GM23248 (cell line): ENCODE data around the gene TCHP. TPM values are rescaled to one million over a fixed set of nuclear protein-coding genes. Genes with fewer than 3 reads are reported as not detected.
"Not testable (repeated sequence)": the region's sequence is repeated elsewhere in the genome, so short reads cannot be mapped to it uniquely, and the experiment has no call there.

Source experiments
- DNase-seq: peaks from one replicate; pipeline ENCODE4 v3.0.0-alpha.2; 2015
- H2AFZ ChIP-seq: fragments of 200-600 bp; sonication (generic); 2 replicates; pipeline ENCODE4 v1.6.1; 2016; ENCODE audit warnings: antibody characterized with exemption
- H3F3A ChIP-seq: fragments of 200-600 bp; sonication (generic); 2 replicates; pipeline ENCODE4 v1.6.1; 2016; ENCODE audit warnings: mild to moderate bottlenecking, antibody characterized with exemption, mixed run types; ENCODE audit not compliant: insufficient read depth
- H3K27ac ChIP-seq: fragments of 200-600 bp; sonication (generic); 2 replicates; pipeline ENCODE4 v1.5.1; 2016; ENCODE audit warnings: mild to moderate bottlenecking
- H3K27me3 ChIP-seq: fragments of 200-600 bp; sonication (generic); replicated peaks from 2 replicates; pipeline ENCODE4 v1.6.1; 2016; ENCODE audit warnings: mild to moderate bottlenecking; ENCODE audit not compliant: insufficient read depth
- H3K36me3 ChIP-seq: fragments of 200-600 bp; sonication (generic); 2 replicates; pipeline ENCODE4 v1.6.1; 2016; ENCODE audit warnings: low read depth, mild to moderate bottlenecking
- H3K4me1 ChIP-seq: fragments of 200-600 bp; sonication (generic); 2 replicates; pipeline ENCODE4 v1.6.1; 2016; ENCODE audit warnings: mild to moderate bottlenecking; ENCODE audit not compliant: insufficient read depth
- H3K4me2 ChIP-seq: fragments of 200-600 bp; sonication (generic); one replicate; pipeline ENCODE4 v1.6.1; 2016; ENCODE audit warnings: mild to moderate bottlenecking; ENCODE audit not compliant: unreplicated experiment
- H3K4me3 ChIP-seq: fragments of 200-600 bp; sonication (generic); 2 replicates; pipeline ENCODE4 v1.5.1; 2016; ENCODE audit warnings: mild to moderate bottlenecking
- H3K79me2 ChIP-seq: fragments of 200-600 bp; sonication (generic); 2 replicates; pipeline ENCODE4 v1.6.1; 2016; ENCODE audit warnings: mild to moderate bottlenecking; ENCODE audit not compliant: insufficient read depth
- H3K9ac ChIP-seq: fragments of 200-600 bp; sonication (generic); 2 replicates; pipeline ENCODE4 v1.6.1; 2016; ENCODE audit warnings: mild to moderate bottlenecking
- H3K9me2 ChIP-seq: fragments of 200-600 bp; sonication (generic); 2 replicates; pipeline ENCODE4 v1.6.1; 2016; ENCODE audit warnings: mixed run types, mild to moderate bottlenecking, moderate library complexity; ENCODE audit not compliant: insufficient read depth
- H3K9me3 ChIP-seq: fragments of 200-600 bp; sonication (generic); one replicate; pipeline ENCODE4 v1.6.1; 2017; ENCODE audit warnings: low read depth
- H4K20me1 ChIP-seq: fragments of 200-600 bp; sonication (generic); 2 replicates; pipeline ENCODE4 v1.6.0; 2016; ENCODE audit not compliant: insufficient read depth
- EZH2 ChIP-seq: fragments of 200-600 bp; sonication (generic); IDR thresholded peaks from 2 replicates; pipeline ENCODE4 v1.6.1; 2018; ENCODE audit warnings: antibody characterized with exemption, mild to moderate bottlenecking; ENCODE audit not compliant: insufficient read depth, poor library complexity, severe bottlenecking
- EZH2phosphoT487 ChIP-seq: fragments of 200-600 bp; sonication (generic); IDR thresholded peaks from 2 replicates; pipeline ENCODE4 v1.6.1; 2018; ENCODE audit warnings: antibody characterized with exemption, moderate library complexity, mild to moderate bottlenecking, low read depth; ENCODE audit not compliant: insufficient read depth
- WGBS, 2 experiments: methylation state at CpG; one replicate each; pipeline ENCODE4 v1.1.6; 2015 to 2017; ENCODE audit warnings: low lambda C conversion rate in 2 of 2, low coverage in 1 of 2; ENCODE audit errors: missing lambda C conversion rate in 2 of 2; 5-methylcytosine and 5-hydroxymethylcytosine counted together
- in situ Hi-C: fragments of 300-500 bp; cut with MboI; formaldehyde crosslinking; loops from 2 replicates; pipeline ENCODE4 v1.15.0; 2020
- polyA plus RNA-seq: library from polyadenylated mRNA; unstranded; fragments of >200 nt; fragmentation: Nextera tagmentation; extraction: Ambion mirVana; gene quantifications from 2 replicates; pipeline ENCODE4 v1.2.1, GENCODE V29; 2016
- total RNA-seq: library from RNA; depleted of rRNA; stranded (reverse); fragments of >200 nt; shearing (Covaris generic); gene quantifications from 2 replicates; pipeline ENCODE4 v1.2.3, GENCODE V29; 2014

The TCHP gene
- total and polyA plus RNA-seq, 2 experiments from 2014 or later = 9.7 to 11.7 TPM

DNA sequence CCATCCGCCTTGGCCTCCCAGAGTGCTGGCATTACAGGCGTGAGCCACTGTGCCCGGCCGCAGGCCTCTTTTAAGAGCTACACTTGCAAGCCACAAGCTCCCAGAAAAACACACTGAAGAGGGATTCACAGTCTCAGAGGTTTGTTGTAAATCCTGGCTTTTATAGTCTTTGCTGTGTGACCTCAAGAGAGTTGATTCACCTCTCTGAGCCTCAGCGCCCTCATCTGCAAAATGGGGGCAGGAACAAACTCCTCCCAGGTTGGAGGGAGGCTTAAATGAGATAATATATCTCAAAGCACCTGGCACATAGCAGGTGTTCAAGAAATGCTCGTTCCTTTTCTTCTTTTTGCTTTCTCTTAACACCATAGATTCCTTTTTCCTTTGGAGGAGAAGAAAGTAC, 3.9 kb upstream of the TCHP start:
- H3K4me2 ChIP-seq = no peak overlapping the region
- no peaks in the 10 kb centered on the region for H3K9me3 ChIP-seq
- no peaks in the 10 kb centered on the region for H3F3A ChIP-seq
- H3K36me3 ChIP-seq = no peaks in the 10 kb centered on the region
- H3K27me3 ChIP-seq = no peaks in the 10 kb centered on the region
- no peaks in the 10 kb centered on the region for H4K20me1 ChIP-seq
- in situ Hi-C loops = no loop called here
- no peak overlapping the region for H3K9ac ChIP-seq
- no peaks in the 10 kb centered on the region for H3K9me2 ChIP-seq
- H3K79me2 ChIP-seq = peaks cover 21% of the 10 kb centered on the region
- no peak for TF ChIP-seq EZH2
- TF ChIP-seq EZH2phosphoT487 = no peak
- H3K4me3 ChIP-seq = no peak overlapping the region
- DNase-seq = no peak
- WGBS, 2 experiments = 79 to 86% methylated on average over 6 of the region's 6 CpGs
- H3K27ac ChIP-seq = no peak overlapping the region
- H3K4me1 ChIP-seq = peaks cover 1% of the 10 kb centered on the region
- H2AFZ ChIP-seq = no peak overlapping the region

GRCh38 chr12:109897029-109897428, 3.0 kb upstream of the TCHP start:
- Histone ChIP-seq H2AFZ (no peak overlapping the region), H3K9me3 (no peaks in the 10 kb centered on the region), H3K36me3 (no peaks in the 10 kb centered on the region), H3F3A (no peaks in the 10 kb centered on the region), H3K9me2 (no peaks in the 10 kb centered on the region), H3K9ac (no peak overlapping the region), H4K20me1 (no peaks in the 10 kb centered on the region), H3K4me1 (peaks cover 8% of the 10 kb centered on the region), H3K79me2 (peaks cover 29% of the 10 kb centered on the region), H3K27ac (no peak overlapping the region), H3K4me2 (no peak overlapping the region), H3K27me3 (no peaks in the 10 kb centered on the region), H3K4me3 (no peak overlapping the region)
- WGBS, 2 experiments = 89 to 95% methylated on average over 6 of the region's 6 CpGs
- in situ Hi-C loops = no loop called here
- no peak for DNase-seq
- TF ChIP-seq EZH2phosphoT487 = no peak
- TF ChIP-seq EZH2 = no peak

DNA sequence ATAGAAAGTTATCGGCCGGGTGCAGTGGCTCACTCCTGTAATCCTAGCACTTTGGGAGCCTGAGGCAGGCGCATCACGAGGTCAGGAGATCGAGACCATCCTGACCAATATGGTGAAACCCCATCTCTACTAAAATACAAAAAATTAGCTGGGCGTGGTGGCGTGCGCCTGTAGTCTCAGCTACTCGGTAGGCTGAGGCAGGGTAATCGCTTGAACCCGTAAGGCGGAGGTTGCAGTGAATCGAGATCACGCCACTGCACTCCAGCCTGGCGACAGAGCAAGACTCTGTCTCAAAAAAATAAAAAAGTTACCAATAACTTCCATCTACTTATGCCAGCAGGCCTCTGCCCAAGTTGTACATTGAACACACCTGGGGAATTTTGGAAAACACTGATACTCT, 729 bp upstream of the TCHP start:
- in situ Hi-C loops = not testable (repeated sequence)
- H3K27ac ChIP-seq = peak overlapping the region; percentile 60

GRCh38 chr12:109900752-109901580, 892 bp downstream of the TCHP start:
- H4K20me1 ChIP-seq = no peaks in the 10 kb centered on the region
- H3K27ac ChIP-seq = peak overlapping the region; percentile 60
- DNase-seq = peak; percentile 26
- H3K4me3 ChIP-seq = peak overlapping the region; percentile 82
- TF ChIP-seq EZH2 (no peak), EZH2phosphoT487 (no peak)
- in situ Hi-C loops = no loop called here
- H3K4me1 ChIP-seq = peaks cover 8% of the 10 kb centered on the region
- H3K36me3 ChIP-seq = peaks cover 6% of the 10 kb centered on the region
- H3K79me2 ChIP-seq = peaks cover 37% of the 10 kb centered on the region
- H3K27me3 ChIP-seq = no peaks in the 10 kb centered on the region
- no peaks in the 10 kb centered on the region for H3K9me3 ChIP-seq
- H3K9ac ChIP-seq = peak overlapping the region; percentile 85
- no peaks in the 10 kb centered on the region for H3K9me2 ChIP-seq
- WGBS, 2 experiments = 2% methylated on average over 16 of the region's 16 CpGs
- no peaks in the 10 kb centered on the region for H3F3A ChIP-seq
- H3K4me2 ChIP-seq = peak overlapping the region; percentile 94
- peak overlapping the region; percentile 95 for H2AFZ ChIP-seq

More for the DNA sequence above, 729 bp upstream of the TCHP start:
- not testable (repeated sequence) for H3F3A ChIP-seq, H3K36me3 ChIP-seq, H3K9me3 ChIP-seq, H3K9me2 ChIP-seq, H4K20me1 ChIP-seq, H3K4me1 ChIP-seq, H3K27me3 ChIP-seq, DNase-seq
- Histone ChIP-seq H3K79me2 (peaks cover 37% of the 10 kb centered on the region), H3K4me3 (peak overlapping the region; percentile 82), H3K9ac (peak overlapping the region; percentile 85), H3K4me2 (peak overlapping the region; percentile 94), H2AFZ (peak overlapping the region; percentile 95)
- WGBS, 2 experiments = 60 to 65% methylated on average over 15 of the region's 15 CpGs
